Liver (tissue), 2 donors: ENCODE results near the gene TBC1D12.

Experiments
- CTCF ChIP-seq: fragments of 150-350 bp; IDR thresholded peaks from 2 replicates; pipeline ENCODE4 v1.5.1; 2017; ENCODE audit warnings: improper control_type of control experiment, low read depth, low read length; ENCODE audit not compliant: missing input control
- FOXA1 ChIP-seq: IDR thresholded peaks from 2 replicates; pipeline ENCODE4 v1.6.1; 2016; ENCODE audit warnings: antibody characterized with exemption
- donor health status: healthy.

- TF ChIP-seq CTCF (no peak), FOXA1 (no peak)
These were observed 91.1 kb downstream of the TBC1D12 start for GRCh38 chr10:94493463-94493862.
